Inflammatory macrophage treated with lipopolysaccharide for 1 hour (primary cell): ENCODE data around the gene LENEP.

Experiments used
- DNase-seq, 2 donors: peaks; one replicate each; pipeline ENCODE4 v3.0.0-alpha.2; 2020 to 2022

LENEP gene

GRCh38 chr1:155030243-155030795, 36.9 kb downstream of the LENEP start:
- no peak for DNase-seq

- DNase-seq = no peak
These were observed 37.5 kb downstream of the LENEP start for GRCh38 chr1:155030899-155031298.

DNA sequence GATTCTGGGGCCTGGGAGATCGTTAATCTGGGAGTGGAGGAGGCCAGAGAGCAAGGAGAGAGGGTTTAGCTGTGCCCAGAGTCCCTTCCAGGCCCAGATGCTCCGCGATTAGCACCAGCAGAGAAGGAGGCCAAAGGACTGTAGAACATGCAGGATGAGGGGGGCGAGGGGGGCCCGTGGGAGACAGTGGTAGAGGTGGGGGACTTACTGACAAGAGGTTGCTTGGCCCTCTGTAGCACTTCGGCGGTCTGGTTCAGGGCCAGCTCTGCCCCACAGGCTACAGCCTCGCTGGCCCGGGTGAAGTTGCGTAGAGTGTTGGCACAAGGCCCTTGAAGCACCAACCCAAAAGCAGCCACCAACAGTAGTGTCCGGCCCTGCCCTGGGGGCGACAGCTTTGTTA, 39.5 kb downstream of the LENEP start:
- no peak for DNase-seq

GRCh38 chr1:155033524-155033923, 40.1 kb downstream of the LENEP start, which contains the start of the genes DCST1 and DCST2:
TSS of gene DCST1 (plus strand) at chr1:155033824. CDS start at chr1:155034037, 213 bp downstream.
TSS of gene DCST2 (minus strand) at chr1:155033781. CDS start at chr1:155033701, 80 bp downstream.
- DNase-seq = no peak

- no peak for DNase-seq
These were observed 41.2 kb downstream of the LENEP start for GRCh38 chr1:155034318-155035208.

GRCh38 chr1:155035936-155036335, 42.5 kb downstream of the LENEP start:
- DNase-seq = peak; percentile 71 to 83

GRCh38 chr1:155037043-155037442, 43.7 kb downstream of the LENEP start:
- no peak for DNase-seq

DNA sequence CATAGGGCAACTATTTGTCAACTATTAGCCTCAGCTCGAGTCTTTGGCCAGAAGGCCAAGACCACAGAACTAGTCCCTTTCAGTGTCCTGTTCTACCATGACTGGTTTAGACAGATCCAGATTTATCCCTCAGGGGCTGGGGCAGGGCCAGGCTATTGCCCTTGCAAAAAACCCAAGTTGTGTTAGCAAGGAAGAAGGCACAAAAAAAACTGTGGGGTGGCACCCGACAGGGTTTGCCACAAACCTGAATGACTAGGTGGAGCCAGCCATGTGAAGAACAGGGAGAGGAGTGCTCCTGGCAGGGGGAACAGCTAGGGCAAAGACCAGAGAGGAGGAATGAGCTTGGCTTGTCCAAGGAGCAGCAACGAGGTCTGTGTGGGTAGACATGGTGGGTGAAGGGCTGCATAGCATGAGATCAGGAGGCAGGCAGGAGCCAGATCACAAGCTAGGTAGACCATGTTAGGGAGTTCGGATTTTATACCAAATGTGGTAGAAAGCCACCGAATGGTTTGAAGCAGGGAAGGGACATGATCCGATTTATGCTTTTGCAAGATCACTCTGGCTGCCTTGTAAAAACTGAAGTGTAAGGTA, 44.6 kb downstream of the LENEP start:
- no peak for DNase-seq

DNA sequence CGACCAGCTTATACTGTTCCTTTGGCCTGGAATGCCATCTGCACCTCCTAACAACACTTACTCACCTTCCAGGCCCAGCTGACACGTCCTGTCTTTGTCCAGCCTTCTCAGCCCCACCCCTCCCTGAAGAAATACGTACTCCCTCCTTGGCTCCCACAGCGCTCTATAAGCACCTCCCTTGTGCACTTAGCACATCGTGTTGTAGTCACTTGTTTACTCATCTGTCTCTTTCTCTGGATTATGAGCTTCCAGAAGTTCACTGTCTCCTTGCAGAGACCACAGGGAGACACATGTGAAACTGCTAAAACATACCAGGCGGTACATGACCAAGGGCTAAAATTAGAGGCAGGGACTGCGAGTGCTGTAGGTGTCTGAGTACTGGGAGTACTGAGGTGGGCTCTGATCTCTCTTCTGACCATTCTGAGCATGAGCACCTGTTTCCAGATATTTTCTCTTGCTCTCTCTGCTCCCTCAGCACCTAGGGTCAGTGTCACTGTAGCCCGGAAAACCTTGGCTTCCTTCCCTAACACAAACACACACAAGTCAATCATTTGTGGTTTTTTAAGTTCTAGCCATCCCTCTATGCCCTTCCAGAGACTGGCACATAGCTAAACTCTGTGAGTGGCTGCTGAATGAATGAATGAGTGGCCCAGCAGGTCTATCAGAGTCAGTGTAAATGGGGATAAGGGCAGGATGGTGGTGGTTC, 45.4 kb downstream of the LENEP start:
- DNase-seq = no peak

- DNase-seq = no peak
These were observed 45.9 kb downstream of the LENEP start for GRCh38 chr1:155039308-155039669.

- DNase-seq = no peak
These were observed 47.1 kb downstream of the LENEP start for GRCh38 chr1:155040358-155041093.

GRCh38 chr1:155042789-155043188, 49.4 kb downstream of the LENEP start:
- no peak for DNase-seq

DNA sequence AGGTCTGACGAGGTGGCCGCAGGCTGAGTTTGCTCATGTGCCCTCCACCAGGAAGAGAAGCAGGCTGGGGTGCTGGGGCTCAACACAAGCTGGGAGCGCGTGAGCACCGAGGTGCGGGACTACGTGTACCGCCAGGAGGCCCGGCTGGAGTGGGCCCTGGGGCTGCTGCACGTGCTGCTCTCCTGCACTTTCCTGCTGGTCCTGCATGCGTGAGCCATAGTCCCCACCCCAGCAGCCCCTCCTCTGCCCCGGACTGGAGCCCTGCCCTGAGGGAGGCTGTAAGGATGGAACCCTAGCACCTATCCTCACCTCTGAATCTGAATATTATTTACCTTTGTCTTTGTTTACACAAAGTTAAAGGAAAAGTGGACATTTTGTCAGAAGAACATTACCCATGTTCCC, 49.9 kb downstream of the LENEP start:
- no peak for DNase-seq

GRCh38 chr1:155043793-155044192, 50.4 kb downstream of the LENEP start:
- DNase-seq = no peak
